HEK293 (cell line): ENCODE data around the gene CTPS2.

Experiments
- CTCF ChIA-PET: fragments of 350-600 bp; formaldehyde crosslinking; extraction: SDS; loops from one replicate; lab custom pipeline; 2021; ENCODE audit warnings: antibody characterized with exemption; lab: Yijun Ruan, JAX
- POLR2A ChIA-PET: fragments of 300-600 bp; formaldehyde crosslinking; extraction: SDS; loops from one replicate; lab custom pipeline; 2020; ENCODE audit warnings: antibody characterized with exemption, inconsistent platforms; lab: Yijun Ruan, JAX
- H3K27ac ChIP-seq: fragments of 200-500 bp; sonication (Bioruptor generic); 2 replicates; pipeline ENCODE4 v1.5.1; 2014; ENCODE audit warnings: low read depth, low read length, control low read depth, inconsistent platforms; ENCODE audit errors: extremely low read depth
- H3K36me3 ChIP-seq, 2 experiments: fragments of 200-500 bp in 1 of 2; sonication (Bioruptor generic) in 1 of 2; 1 replicate in 1 of 2; 2 replicates in 1 of 2; pipeline ENCODE4 v1.5.1; 2014 to 2017; ENCODE audit warnings: inconsistent platforms in 2 of 2, low read length in 2 of 2; ENCODE audit not compliant: control insufficient read depth in 2 of 2, insufficient read depth in 1 of 2
- H3K4me1 ChIP-seq: fragments of 200-500 bp; sonication (Bioruptor generic); 2 replicates; pipeline ENCODE4 v1.5.1; 2014; ENCODE audit warnings: mild to moderate bottlenecking, low read length, inconsistent platforms; ENCODE audit not compliant: control insufficient read depth, insufficient read depth
- H3K4me3 ChIP-seq: 2 replicates; pipeline ENCODE4 v1.5.1; 2011; ENCODE audit warnings: low read depth, mild to moderate bottlenecking, control low read depth, low read length, moderate library complexity
- H3K9me3 ChIP-seq: fragments of 200-500 bp; sonication (Bioruptor generic); 2 replicates; pipeline ENCODE4 v1.5.1; 2014; ENCODE audit warnings: low read depth, low read length, inconsistent platforms; ENCODE audit not compliant: control insufficient read depth, insufficient read depth
- GLIS2 ChIP-seq: fragments of 450-650 bp; formaldehyde crosslinking; IDR thresholded peaks from 2 replicates; pipeline ENCODE4 v1.5.1; 2016; ENCODE audit warnings: missing biosample characterization, missing genetic modification characterization
- MYNN ChIP-seq: fragments of 450-650 bp; formaldehyde crosslinking; IDR thresholded peaks from 2 replicates; pipeline ENCODE4 v1.5.1; 2016; ENCODE audit warnings: missing biosample characterization, missing genetic modification characterization, borderline replicate concordance
- REPIN1 ChIP-seq: fragments of 450-650 bp; formaldehyde crosslinking; IDR thresholded peaks from 2 replicates; pipeline ENCODE4 v1.5.1; 2017; ENCODE audit warnings: missing biosample characterization, missing genetic modification characterization, low read depth
- SETDB1 ChIP-seq: IDR thresholded peaks from one replicate; pipeline ENCODE4 v1.6.1; 2017; ENCODE audit warnings: mild to moderate bottlenecking, low read length, moderate library complexity, mixed read lengths; ENCODE audit not compliant: insufficient read length
- SP2 ChIP-seq: fragments of 450-650 bp; formaldehyde crosslinking; IDR thresholded peaks from 2 replicates; pipeline ENCODE4 v1.5.1; 2016; ENCODE audit warnings: missing biosample characterization, missing genetic modification characterization
- SP7 ChIP-seq: fragments of 450-650 bp; formaldehyde crosslinking; IDR thresholded peaks from 2 replicates; pipeline ENCODE4 v1.5.1; 2016; ENCODE audit warnings: missing biosample characterization, missing genetic modification characterization
- TCF7L2 ChIP-seq: IDR thresholded peaks from 2 replicates; pipeline ENCODE4 v1.6.1; 2011; ENCODE audit warnings: low read depth, mild to moderate bottlenecking, inconsistent platforms, low read length, moderate library complexity, borderline replicate concordance
- TRIM28 ChIP-seq: IDR thresholded peaks from 2 replicates; pipeline ENCODE4 v1.6.1; 2011; ENCODE audit warnings: low read length, control low read depth, borderline replicate concordance
- ZBTB1 ChIP-seq: fragments of 450-650 bp; formaldehyde crosslinking; IDR thresholded peaks from 2 replicates; pipeline ENCODE4 v1.5.1; 2016; ENCODE audit warnings: missing biosample characterization, missing genetic modification characterization
- ZFHX2 ChIP-seq: fragments of 450-650 bp; formaldehyde crosslinking; conservative IDR thresholded peaks from 2 replicates; pipeline ENCODE4 v1.5.1; 2016; ENCODE audit warnings: missing biosample characterization, missing genetic modification characterization
- ZNF114 ChIP-seq: fragments of 450-650 bp; formaldehyde crosslinking; IDR thresholded peaks from 2 replicates; pipeline ENCODE4 v1.5.0; 2017; ENCODE audit warnings: missing biosample characterization, missing genetic modification characterization
- ZNF157 ChIP-seq: fragments of 450-650 bp; formaldehyde crosslinking; IDR thresholded peaks from 2 replicates; pipeline ENCODE4 v1.5.1; 2016; ENCODE audit warnings: missing biosample characterization, missing genetic modification characterization
- ZNF175 ChIP-seq: fragments of 450-650 bp; formaldehyde crosslinking; IDR thresholded peaks from 2 replicates; pipeline ENCODE4 v1.5.1; 2016; ENCODE audit warnings: missing biosample characterization, missing genetic modification characterization
- ZNF23 ChIP-seq: fragments of 450-650 bp; formaldehyde crosslinking; IDR thresholded peaks from 2 replicates; pipeline ENCODE4 v1.5.1; 2016; ENCODE audit warnings: missing biosample characterization, missing genetic modification characterization, borderline replicate concordance
- ZNF266 ChIP-seq: fragments of 450-650 bp; formaldehyde crosslinking; IDR thresholded peaks from 2 replicates; pipeline ENCODE4 v1.5.1; 2016; ENCODE audit warnings: missing biosample characterization, missing genetic modification characterization, low read depth
- ZNF292 ChIP-seq: fragments of 450-650 bp; formaldehyde crosslinking; IDR thresholded peaks from 2 replicates; pipeline ENCODE4 v1.5.1; 2016; ENCODE audit warnings: low read depth, missing biosample characterization, missing genetic modification characterization, borderline replicate concordance
- ZNF341 ChIP-seq: fragments of 450-650 bp; formaldehyde crosslinking; IDR thresholded peaks from 2 replicates; pipeline ENCODE4; 2016; ENCODE audit warnings: low read depth, missing biosample characterization, missing genetic modification characterization
- ZNF354C ChIP-seq: fragments of 450-650 bp; formaldehyde crosslinking; IDR thresholded peaks from 2 replicates; pipeline ENCODE4 v1.5.1; 2016; ENCODE audit warnings: missing biosample characterization, missing genetic modification characterization, low read depth, borderline replicate concordance
- ZNF394 ChIP-seq: fragments of 450-650 bp; formaldehyde crosslinking; IDR thresholded peaks from 2 replicates; pipeline ENCODE4 v1.5.1; 2016; ENCODE audit warnings: missing biosample characterization, missing genetic modification characterization, mild to moderate bottlenecking, moderate library complexity, borderline replicate concordance
- ZNF449 ChIP-seq: fragments of 450-650 bp; formaldehyde crosslinking; IDR thresholded peaks from 2 replicates; pipeline ENCODE4 v1.5.1; 2017; ENCODE audit warnings: missing biosample characterization, mild to moderate bottlenecking, missing genetic modification characterization, moderate library complexity
- ZNF48 ChIP-seq: fragments of 450-650 bp; formaldehyde crosslinking; IDR thresholded peaks from 2 replicates; pipeline ENCODE4 v1.5.1; 2016; ENCODE audit warnings: missing biosample characterization, missing genetic modification characterization
- ZNF501 ChIP-seq: fragments of 450-650 bp; formaldehyde crosslinking; IDR thresholded peaks from 2 replicates; pipeline ENCODE4 v1.5.1; 2016; ENCODE audit warnings: missing biosample characterization, missing genetic modification characterization
- ZNF530 ChIP-seq: fragments of 450-650 bp; formaldehyde crosslinking; IDR thresholded peaks from 2 replicates; pipeline ENCODE4 v1.5.1; 2016; ENCODE audit warnings: low read depth, missing biosample characterization, missing genetic modification characterization
- ZNF558 ChIP-seq: fragments of 450-650 bp; formaldehyde crosslinking; IDR thresholded peaks from 2 replicates; pipeline ENCODE4 v1.5.1; 2016; ENCODE audit warnings: missing biosample characterization, missing genetic modification characterization
- ZNF571 ChIP-seq: fragments of 450-650 bp; formaldehyde crosslinking; IDR thresholded peaks from 2 replicates; pipeline ENCODE4 v1.5.0; 2017; ENCODE audit warnings: missing biosample characterization, missing genetic modification characterization
- ZNF621 ChIP-seq: fragments of 450-650 bp; formaldehyde crosslinking; IDR thresholded peaks from 2 replicates; pipeline ENCODE4 v1.5.1; 2017; ENCODE audit warnings: missing biosample characterization, missing genetic modification characterization
- ZNF776 ChIP-seq: fragments of 450-650 bp; formaldehyde crosslinking; IDR thresholded peaks from 2 replicates; pipeline ENCODE4 v1.5.0; 2017; ENCODE audit warnings: missing biosample characterization, missing genetic modification characterization, borderline replicate concordance
- TF ChIP-seq, protein P1 (sequence below): fragments of 450-650 bp; formaldehyde crosslinking; IDR thresholded peaks from 2 replicates; pipeline ENCODE4 v1.5.1; 2016; ENCODE audit warnings: missing biosample characterization, missing genetic modification characterization
- TF ChIP-seq, protein P2 (sequence below): fragments of 450-650 bp; formaldehyde crosslinking; IDR thresholded peaks from 2 replicates; pipeline ENCODE4 v1.5.1; 2016; ENCODE audit warnings: missing biosample characterization, missing genetic modification characterization, low read depth

The CTPS2 gene

GRCh38 chrX:16603235-16603634 is 109.2 kb downstream of the CTPS2 start (continued):
- peak; percentile 22; the same call in 1 of the 2 replicates for TF ChIP-seq ZNF530 (tag by site-specific recombination)

- Histone ChIP-seq H3K4me1 (no peaks in the 10 kb centered on the region), H3K9me3 (no peaks in the 10 kb centered on the region), H3K4me3 (no peak overlapping the region), H3K36me3 (peaks cover 0 to 7% of the 10 kb centered on the region in 2 experiments; a peak in 1 of 3 replicates), H3K27ac (no peak overlapping the region)
- no peak for TF ChIP-seq ZNF394 (tag by site-specific recombination)
- TF ChIP-seq ZNF114 (tag by site-specific recombination), result no peak
- no peak for TF ChIP-seq ZNF354C
- no peak for TF ChIP-seq SP7 (tag by site-specific recombination)
- no peak for TF ChIP-seq ZNF157 (tag by site-specific recombination)
- no peak for TF ChIP-seq ZNF341 (tag by site-specific recombination)
- no peak for TF ChIP-seq TCF7L2
- TF ChIP-seq GLIS2 (tag by site-specific recombination), result no peak
- TF ChIP-seq ZNF48 (tag by site-specific recombination), result no peak
- no peak for TF ChIP-seq ZNF266 (tag by site-specific recombination)
- TF ChIP-seq TRIM28, result no peak
- POLR2A ChIA-PET, result no interaction called here
- CTCF ChIA-PET, result interaction anchor here (0.5 to 1.1 kb wide), 2 partner anchors 10 to 1422 kb away, joined by 3 read pairs; no protein-coding TSS in a partner anchor
Measured at GRCh38 chrX:16601885-16602284, 110.6 kb downstream of the CTPS2 start.

- peaks cover 0 to 5% of the 10 kb centered on the region in 2 experiments; a peak in 1 of 3 replicates for H3K36me3 ChIP-seq
- H3K4me3 ChIP-seq, result no peak overlapping the region
- TF ChIP-seq ZNF571, result no peak
- no peak for TF ChIP-seq ZNF23
- no peak for TF ChIP-seq ZNF175 (tag by site-specific recombination)
- no peak for TF ChIP-seq ZNF621 (tag by site-specific recombination)
- TF ChIP-seq, all 188 proteins: peak for 0
- CTCF ChIA-PET, result no interaction called here
- H3K9me3 ChIP-seq, result no peaks in the 10 kb centered on the region
- H3K4me1 ChIP-seq, result no peaks in the 10 kb centered on the region
- H3K27ac ChIP-seq, result no peak overlapping the region
- POLR2A ChIA-PET, result no interaction called here
Measured at GRCh38 chrX:16594490-16594889, 118.0 kb downstream of the CTPS2 start.

GRCh38 chrX:16593801-16594200 is 118.7 kb downstream of the CTPS2 start:
- H3K4me1 ChIP-seq, result no peaks in the 10 kb centered on the region
- H3K36me3 ChIP-seq, result peaks cover 0 to 5% of the 10 kb centered on the region in 2 experiments; a peak in 1 of 3 replicates
- ChIA-PET CTCF (no interaction called here), POLR2A (no interaction called here)
- no peak overlapping the region for H3K27ac ChIP-seq
- no peak overlapping the region for H3K4me3 ChIP-seq
- no peak for TF ChIP-seq ZNF292 (tag by site-specific recombination)
- TF ChIP-seq, protein P1, sequence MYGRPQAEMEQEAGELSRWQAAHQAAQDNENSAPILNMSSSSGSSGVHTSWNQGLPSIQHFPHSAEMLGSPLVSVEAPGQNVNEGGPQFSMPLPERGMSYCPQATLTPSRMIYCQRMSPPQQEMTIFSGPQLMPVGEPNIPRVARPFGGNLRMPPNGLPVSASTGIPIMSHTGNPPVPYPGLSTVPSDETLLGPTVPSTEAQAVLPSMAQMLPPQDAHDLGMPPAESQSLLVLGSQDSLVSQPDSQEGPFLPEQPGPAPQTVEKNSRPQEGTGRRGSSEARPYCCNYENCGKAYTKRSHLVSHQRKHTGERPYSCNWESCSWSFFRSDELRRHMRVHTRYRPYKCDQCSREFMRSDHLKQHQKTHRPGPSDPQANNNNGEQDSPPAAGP (tag by site-specific recombination), result no peak
- no peak for TF ChIP-seq MYNN (tag by site-specific recombination)
- TF ChIP-seq ZNF501 (tag by site-specific recombination), result no peak
- TF ChIP-seq REPIN1 (tag by site-specific recombination), result no peak
- no peak for TF ChIP-seq ZNF558 (tag by site-specific recombination)
- TF ChIP-seq ZFHX2 (tag by site-specific recombination), result no peak
- TF ChIP-seq, protein P2, sequence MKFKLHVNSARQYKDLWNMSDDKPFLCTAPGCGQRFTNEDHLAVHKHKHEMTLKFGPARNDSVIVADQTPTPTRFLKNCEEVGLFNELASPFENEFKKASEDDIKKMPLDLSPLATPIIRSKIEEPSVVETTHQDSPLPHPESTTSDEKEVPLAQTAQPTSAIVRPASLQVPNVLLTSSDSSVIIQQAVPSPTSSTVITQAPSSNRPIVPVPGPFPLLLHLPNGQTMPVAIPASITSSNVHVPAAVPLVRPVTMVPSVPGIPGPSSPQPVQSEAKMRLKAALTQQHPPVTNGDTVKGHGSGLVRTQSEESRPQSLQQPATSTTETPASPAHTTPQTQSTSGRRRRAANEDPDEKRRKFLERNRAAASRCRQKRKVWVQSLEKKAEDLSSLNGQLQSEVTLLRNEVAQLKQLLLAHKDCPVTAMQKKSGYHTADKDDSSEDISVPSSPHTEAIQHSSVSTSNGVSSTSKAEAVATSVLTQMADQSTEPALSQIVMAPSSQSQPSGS (tag by site-specific recombination), result no peak
- no peak for TF ChIP-seq ZNF449 (tag by site-specific recombination)
- no peak for TF ChIP-seq SP2 (tag by site-specific recombination)
- no peak for TF ChIP-seq ZNF776 (tag by site-specific recombination)
- no peak for TF ChIP-seq SETDB1
- no peak for TF ChIP-seq ZBTB1 (tag by site-specific recombination)
- no peaks in the 10 kb centered on the region for H3K9me3 ChIP-seq
